NCI-H1417 (cell line): ENCODE data around the gene MGRN1.

ENCODE experiments used
- DNase-seq, 3 experiments: peaks; one replicate each; lab custom pipeline; 2025; lab: John Stamatoyannopoulos, UW

The MGRN1 gene

DNA sequence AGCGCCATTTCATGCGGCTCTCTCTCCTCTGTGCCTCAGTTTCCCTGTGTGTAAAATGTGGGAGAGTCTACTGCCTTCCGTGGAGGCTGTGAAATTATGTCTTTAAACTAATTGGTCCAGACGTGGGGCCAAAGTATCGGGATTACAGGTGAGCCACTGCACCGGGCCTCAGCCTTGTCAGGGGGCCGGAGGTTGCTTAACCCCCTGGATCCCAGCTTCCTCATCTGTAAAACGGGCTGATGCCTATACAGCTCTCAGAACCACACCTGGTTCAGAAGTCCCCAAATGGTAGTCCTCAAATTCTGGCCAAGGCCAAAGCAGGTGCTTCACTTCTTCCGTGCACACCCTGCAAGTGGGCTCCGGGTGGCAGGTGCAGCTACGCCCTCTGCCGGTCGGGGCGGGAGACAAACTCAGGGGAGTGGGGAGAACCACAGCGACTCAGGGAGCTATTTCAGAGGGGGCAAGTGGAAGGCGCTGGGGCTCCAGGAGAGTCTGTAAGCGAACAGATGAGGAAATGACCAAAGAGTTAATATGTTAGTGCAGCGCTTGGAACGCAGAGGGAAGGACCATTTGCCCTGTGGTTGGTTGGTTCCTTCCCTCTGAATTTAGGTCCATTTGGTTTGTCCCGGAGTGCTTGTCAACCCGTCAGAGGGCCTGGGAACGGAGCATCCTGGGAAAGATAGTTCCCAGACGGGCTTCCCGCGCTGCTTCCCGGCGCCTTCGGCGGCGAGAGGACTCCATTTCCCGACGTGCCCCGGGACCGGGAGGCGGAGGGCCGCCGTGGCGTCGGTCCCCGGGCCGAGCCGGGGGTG is at the start of gene MGRN1:
Gene MGRN1 (plus strand): TSS at position 812 of the 812 bp plus-strand sequence. CDS start 135 bp downstream, outside the sequence.
- peak; percentile 92 to 98 (median 96) for DNase-seq

DNA sequence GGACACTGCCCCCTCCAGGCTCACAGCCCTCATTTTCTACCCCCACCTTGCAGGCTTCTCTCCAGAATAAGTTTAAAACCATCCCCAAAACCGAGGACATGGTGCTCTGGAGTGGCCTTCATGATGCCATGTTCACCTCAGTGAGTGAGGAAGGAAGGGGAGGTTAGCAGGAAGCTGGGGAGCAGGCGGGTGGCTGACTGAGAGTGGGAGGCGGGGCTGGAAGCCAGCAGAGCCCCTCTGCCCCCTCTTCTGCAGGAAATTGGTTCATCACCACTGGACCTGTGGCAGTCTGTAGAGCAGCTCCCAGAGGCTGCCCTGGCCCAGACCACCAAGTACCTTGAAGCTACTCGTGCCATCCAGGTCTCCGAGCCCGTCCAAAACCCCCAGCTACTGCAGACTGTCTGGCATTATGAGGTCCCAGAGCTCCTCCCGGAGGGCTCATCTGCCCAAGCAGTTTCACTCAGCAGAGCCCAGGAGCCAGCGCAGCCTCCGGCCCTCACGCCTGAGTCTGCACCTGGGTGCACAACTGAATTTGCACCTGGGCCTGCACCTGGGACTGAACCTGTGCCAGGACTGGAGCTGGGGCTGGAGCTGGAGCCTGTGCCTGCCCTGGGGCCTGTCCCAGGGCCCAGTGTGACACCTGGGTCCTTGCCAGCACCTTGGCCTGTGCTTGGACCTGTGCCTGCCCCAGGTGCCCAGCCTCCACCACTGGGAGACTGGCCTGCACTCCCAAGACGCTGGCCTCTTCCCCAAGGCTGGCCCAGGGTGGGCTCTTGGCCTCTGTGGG is 49.5 kb upstream of the MGRN1 start:
- DNase-seq: no peak

DNA sequence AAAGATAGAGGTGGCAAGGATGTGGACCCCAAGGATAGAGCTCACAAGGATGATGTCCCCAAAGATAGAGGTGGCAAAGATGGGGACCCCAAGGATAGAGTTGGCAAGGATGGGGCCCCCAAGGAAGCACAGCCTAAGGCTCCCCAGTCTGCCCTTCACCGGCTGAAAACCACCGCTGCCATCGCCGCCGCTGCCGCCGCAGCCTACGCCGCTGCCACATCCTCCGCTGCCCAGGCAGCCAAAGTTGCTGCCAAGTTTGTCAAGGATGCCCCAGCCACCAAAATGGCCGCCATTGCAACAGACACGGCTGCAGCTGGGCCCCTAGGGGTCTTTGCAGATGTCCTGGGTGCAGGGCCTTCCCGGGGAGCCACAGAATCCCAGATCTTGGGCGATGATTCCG is 48.6 kb upstream of the MGRN1 start:
- DNase-seq: no peak

DNA sequence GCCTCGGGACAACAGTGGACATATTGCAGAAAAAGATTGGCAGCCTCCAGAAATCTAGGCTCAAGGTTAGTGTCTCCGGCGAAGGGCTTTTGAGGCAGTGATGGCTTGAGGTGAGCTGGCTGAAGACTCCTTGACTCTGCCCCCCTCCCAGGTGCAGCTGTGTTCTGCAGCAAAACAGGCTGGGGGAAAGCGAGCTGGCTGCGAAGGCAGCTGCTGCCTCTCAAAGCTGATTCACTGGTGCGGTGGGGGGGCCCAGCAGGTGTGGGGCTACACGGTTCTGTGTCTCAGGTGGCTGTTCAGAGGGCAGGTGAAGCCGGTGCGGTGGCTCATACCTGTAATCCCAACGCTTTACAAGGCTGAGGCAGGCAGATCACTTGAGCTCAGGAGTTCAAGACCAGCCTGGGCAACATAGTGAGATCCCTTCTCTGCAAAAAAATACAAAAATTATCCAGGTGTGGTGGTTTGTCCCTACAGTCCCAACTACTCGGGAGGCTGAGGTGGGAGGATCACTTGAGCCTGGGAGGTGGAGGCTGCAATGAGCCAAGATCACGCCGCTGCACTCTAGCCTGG is 45.6 kb upstream of the MGRN1 start:
- peak; percentile 74 to 82 (median 76) for DNase-seq

DNA sequence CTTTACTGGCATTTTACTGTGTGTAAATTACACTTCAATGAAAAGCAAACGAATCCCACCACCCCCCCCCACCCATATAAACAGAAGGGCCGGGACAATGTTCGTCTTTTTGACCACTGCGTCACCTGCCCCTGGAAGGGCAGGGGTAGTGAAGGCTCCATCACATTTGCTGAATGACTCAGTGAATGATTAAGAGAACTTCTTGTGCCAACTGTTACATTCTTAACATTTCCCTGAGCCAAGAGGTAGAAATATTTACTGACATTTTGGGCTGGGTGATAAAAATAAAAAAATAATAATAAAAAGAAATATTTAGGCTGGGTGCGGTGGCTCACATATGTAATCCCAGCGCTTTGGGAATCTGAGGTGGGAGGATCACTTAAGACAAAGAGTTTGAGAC is 44.4 kb upstream of the MGRN1 start:
- DNase-seq: no peak

DNA sequence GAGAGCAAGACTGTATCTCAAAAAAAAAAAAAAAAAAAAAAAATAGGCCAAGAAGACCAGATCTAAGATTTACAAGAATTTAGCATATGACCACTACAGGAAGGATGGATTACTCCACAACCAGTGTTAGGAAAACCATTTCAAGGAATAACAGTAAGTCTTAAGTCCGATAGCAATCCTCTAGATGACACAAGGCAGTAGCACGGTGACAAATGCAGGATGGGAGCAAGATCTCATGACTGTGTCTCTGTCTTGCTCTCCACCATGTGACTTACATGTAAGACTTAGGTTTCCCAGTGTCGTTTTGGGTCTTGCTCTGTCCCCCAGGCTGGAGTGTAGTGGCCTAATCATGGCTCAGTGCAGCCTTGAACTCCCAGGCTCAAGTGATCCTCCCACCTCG is 40.7 kb upstream of the MGRN1 start:
- no peak for DNase-seq

DNA sequence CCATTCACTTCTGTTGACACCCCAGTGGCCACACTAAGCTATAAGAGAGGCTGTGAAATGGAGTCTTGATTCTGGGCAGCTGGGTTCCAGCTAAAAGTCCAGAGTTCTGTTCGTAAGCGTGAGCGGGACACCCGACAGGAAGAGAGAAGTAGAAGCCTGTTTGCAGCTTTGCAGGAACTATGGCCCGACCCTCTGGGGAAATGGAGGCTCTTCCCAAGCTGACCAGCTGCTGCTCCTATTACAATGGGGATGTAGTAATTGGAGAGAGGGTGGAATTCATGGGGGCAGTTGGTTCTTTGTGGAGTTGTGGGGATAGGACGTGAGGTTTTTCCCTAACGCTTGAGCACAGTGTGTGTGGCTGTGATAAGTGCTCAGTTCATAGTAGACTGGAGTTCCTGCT is 38.3 kb upstream of the MGRN1 start:
- DNase-seq: no peak

DNA sequence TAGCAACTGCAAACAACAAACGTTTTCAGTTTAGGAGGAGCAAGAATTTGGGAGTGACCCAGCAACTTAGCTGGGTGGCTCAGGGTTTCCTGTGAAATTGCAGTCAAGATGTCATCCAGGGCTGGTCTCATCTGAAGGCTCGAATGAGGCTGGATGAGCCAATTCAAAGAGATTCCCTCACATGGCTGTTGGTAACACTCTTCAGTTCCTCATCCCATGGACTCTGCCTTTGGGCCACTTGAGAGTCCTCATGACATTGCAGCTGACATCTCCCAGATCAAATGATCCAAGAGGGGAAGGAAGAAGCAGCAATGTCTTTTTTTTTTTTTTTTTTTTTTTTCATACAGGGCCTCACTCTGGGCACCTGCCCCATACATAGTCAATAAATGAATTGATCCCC is 36.2 kb upstream of the MGRN1 start:
- DNase-seq: no peak

DNA sequence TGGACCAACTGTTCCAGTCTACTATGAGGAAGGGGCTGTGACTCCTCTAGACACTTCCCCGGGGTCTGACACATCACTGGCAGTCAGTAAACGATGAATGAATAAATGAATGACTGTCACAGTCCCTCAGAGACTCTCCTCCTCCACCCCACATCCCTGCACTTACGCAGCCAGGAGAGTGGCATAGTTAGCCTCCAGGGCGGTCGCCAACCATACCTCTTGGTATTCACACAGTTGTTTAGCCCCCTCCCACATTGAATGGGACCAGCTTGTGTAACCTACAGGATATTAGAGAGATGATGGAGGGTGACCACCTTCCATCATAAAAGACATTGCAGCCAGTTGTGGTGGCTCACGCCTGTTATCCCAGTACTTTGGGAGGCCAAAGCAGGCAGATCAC is 35.7 kb upstream of the MGRN1 start:
- DNase-seq: no peak

DNA sequence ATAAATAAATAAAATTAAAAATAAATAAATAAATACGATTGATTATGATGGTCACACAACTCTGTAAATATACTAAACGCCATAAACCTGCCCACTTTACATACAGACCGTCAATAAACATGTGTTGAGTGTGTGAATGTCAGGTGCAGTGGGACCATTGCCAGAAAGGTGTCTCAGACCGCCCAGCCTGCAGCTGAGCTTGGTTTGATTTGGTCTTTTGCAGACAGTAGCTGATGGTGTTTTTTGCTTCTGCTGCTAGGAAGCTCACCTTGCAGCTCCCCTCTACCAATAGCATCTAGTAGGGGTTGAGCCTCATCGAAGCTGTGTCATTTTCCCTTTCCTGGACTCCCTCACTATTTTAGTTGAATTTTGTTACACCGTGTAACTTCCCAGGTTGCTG is 33.4 kb upstream of the MGRN1 start:
- no peak for DNase-seq

DNA sequence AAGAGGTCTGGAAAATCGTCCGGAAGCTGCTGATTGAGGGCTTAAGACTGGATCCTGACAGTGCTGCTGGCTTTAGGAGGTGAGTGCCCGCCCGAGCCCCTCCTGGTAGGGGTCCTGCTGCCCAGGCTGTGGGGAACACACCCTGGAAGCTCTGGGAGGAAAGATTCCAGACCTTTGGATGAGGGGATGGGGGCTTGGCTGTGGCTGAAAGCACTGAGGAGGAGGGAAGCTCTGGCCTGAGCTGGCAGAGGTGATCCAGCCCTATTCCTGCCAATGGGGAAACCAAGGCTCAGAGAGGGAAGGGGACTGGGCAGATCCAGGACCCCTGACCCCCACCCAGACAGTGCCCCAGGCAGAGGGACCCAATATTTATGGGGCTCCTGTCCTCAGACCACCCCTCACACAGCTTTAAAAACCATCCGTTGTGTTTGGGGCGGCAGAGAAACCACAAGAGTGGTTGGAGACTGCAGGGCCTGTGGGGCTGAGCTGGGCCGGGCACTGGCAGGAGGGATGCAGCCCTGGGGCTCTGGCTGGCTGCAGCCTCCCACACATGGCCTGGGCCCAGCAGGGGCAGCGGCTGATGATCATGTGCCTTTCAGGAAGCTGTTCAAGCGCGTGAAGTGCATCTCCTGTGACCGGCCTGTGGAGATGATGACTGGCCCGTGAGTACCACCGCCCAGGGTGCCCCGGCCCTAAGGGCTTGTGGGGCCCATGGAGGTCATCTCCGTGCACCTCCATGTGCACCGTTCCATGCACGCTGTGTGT is 32.7 kb upstream of the MGRN1 start:
- DNase-seq: no peak

DNA sequence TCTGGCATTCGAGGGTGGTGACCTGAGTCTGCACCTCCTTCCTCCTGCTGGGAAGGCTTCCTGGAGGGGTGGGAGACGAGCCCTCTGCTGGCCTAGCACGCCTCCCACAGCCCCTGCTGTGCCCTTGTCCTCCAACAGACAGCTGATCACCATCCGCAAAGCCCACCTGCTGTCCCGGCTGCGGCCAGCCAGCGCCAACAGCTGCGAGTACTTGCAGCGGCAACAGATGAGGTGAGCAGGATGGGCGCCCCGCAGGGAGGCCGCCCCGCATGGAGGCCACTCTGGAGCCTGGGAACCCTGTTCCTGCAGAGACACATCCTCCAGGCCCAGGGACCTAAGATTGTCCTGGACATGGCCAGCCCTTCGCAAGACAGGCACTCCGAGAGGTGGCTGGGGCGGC is 31.5 kb upstream of the MGRN1 start:
- DNase-seq: peak in 2 of 3 experiments; percentile 83 to 91

DNA sequence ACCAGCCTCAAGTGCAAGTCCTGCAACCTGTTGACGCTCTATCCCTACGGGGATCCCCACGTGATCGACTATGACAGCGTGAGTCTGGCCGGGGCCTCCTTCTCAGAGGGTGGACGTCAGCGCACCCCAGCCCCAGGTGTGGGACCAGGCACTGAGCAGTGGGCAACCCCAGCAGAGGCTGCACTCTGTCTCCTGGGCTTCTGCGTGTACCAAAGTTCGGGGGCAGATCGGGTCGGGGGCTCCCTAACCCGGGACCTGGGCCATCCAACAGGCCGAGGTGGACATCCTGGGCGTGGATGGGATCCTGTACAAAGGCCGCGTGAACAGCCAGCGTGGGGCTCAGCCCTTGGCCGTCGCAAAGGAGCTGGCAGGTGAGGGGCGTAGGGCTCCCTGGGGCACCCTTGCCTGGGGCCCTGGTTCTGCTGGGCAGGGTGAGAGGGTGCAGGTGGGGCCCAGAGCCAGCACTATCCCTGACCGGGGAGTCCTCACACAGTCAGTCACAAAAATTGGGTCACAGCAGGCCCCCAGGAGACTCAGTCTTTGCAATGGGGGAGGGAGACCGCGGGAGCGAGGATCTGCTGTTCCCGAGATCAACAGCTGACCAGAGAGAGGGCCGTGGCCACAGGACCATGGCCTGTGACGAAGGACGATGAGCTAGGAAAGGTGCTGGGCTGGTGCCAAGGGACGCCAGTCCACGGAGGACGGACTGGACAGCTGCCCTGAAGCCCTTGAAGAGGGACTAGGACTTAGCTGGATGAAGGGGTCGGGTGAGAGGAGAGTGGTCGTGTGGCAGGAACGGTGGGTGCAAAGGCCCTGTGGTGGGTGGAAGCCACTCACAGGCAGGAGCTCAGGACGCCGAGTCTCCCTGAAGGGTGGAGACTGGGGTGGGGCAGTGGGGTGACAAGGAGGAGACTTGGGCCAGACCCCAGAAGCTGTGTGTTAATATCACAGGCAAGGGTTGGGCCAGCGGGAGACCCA is 29.9 kb upstream of the MGRN1 start:
- DNase-seq: no peak

DNA sequence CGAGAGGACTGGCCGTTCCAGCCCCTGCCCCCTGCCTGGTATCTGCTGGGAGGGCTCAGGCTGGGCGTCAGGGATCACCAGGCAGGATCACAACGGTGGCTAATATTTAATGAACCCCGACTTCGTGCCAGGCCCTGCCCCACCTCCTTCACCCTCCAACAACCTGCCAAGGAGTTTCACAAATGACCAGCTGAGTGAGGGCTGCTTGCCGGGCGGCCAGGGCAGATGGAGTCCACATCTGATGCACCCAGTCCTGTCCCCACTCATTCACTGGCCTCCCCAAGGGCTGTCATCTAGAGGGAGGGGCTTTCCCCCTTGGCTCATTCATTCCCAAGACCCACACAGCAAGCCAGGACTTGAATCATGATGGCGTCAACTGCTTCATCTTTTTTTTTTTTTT is 27.5 kb upstream of the MGRN1 start:
- no peak for DNase-seq

DNA sequence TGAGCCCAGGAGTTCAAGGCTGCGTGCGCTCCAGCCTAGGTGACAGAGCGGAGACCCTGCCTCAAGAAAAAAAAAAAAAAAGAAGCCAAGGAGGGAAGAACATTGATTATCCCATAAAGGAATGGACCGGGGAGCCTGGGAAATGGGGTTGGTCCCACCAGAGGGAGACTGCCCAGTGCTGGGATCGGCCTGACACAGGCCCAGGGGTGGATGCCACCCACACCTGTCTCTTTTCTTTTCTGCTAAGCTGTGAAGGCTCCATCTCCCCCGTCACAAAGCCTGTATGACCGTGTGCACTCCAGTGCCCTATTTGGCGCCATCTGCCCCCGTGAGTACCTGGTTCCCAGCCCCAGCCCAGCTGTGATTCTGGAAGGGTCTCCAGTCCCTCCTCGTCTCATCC is 25.6 kb upstream of the MGRN1 start:
- no peak for DNase-seq

DNA sequence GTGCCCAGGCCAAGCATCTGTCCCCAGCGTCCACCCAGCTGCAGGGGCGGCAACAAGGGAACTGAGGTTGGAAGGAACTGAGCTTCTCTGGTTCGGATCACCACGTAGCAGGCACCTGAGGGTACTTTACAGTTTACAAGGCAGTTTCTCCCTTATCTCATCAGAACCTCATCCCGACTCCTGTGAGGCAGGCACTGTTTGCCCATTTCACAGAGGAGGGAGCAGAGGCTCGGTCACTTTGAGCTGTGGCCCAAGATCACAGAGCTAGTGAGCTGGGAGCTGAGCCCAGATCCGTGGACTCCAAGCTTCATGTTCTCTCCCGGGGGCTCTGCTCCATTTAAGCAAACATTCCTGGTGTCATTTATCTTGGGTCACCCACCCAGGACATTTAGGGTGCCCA is 25.1 kb upstream of the MGRN1 start:
- DNase-seq: no peak

DNA sequence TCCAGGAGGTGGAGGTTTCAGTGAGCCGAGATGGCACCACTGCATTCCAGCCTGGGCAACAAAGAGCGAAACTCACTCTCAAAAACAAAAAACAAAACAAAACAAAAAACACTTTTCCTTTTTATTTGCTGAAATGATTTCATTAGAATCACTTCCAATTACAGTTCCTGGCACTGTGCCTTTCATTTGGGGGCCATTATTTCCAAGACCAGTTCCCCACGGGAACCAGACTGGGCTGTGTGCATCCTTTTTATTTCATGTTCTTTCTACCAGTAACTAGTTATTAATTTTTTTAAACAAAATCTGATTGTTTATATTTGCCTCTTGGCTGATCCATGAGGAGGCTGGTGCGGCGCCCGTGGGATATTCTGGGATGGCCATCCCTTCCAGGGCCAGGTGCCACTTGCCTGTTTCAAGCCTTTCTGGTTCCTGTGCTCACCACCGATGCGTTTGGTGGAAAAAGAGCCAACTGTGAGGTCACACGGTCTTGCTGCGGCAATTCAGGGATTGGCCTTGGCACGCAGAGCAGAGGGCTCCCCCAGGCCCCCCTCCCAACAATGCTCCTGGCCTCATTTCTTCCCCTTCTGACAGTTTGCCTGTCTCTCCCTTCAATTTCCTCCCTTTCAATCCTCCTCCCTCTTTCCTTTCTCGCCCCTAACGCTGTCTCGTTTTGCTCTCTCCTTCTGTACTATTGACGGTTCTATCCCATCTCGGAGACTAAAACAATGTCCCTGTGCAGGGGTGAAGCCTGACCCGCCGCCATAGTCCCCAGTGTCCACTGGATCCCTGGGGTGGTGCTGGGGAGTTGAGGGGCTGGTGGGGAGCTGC is 23.4 kb upstream of the MGRN1 start:
- no peak for DNase-seq

DNA sequence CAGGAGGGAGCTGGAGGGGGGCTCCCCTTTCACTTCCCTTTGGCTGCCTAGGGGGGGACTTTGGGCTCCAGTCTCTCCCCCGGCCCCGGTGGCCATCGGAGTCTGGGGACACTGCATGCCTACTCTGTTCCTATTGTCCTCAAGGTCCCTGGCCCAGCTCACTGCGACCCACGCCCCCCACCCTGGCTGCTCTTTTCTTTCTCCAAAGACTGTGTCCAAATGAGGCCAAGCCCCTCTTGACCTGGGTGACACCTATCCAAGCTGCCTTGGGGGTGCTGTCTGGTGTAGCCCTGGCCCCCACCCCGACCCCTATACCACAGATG is 22.8 kb upstream of the MGRN1 start:
- DNase-seq: no peak

DNA sequence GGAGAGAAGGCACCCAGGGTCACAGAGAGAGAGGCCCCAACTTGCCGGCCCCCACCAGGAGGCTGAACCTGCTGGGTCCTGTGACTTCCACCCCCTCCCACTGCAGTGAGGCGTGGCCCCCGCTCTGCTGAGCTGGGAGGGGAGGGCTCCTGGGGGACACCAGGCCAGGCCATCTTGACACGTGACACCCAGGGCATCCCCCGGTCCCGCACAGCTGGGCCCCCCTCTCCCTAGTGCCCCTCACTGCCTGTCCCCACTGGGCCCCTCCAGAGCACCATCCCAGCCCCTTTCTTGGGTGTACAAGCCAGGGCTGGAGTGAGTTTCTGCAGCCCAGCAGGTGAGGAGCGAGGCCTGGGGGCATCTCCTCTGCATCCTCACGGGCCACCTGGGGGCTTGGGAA is 22.3 kb upstream of the MGRN1 start:
- no peak for DNase-seq

DNA sequence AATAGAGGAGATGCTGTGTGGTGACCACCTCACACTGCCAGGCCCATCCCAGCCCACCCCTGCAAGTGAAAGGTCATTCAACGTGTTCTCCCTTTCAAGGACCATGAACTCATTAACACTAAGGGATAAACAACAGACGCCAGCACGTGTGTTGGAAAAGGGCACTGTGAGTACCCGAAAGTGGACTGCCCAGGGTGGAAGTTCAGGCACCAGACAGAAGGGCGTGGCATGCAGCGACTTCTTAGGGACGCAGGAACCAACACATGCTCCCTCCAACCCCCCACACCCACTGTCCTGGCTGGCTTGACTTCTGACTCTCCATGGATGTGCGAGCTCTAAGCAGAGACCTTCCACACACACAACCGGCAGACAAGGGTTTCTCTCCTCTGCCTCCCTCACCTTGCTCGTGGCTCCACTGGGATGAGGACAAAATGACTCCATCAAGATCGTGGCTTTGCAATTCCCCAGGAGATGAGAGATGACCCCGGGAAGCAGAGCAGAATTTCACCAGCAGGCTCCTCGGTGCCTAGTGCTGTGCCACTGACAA is 20.9 kb upstream of the MGRN1 start:
- DNase-seq: no peak
